SK-N-MC (cell line): ENCODE data around the gene KCNQ1OT1.

Experiments
- DNase-seq: peaks from one replicate; pipeline ENCODE4 v3.0.0-alpha.2; 2011; ENCODE audit warnings: low read depth, low spot score
- H3K27ac ChIP-seq: fragments of 200-600 bp; sonication (generic); 2 replicates; pipeline ENCODE4 v1.5.1; 2016; ENCODE audit warnings: mixed run types
- H3K36me3 ChIP-seq: fragments of 200-600 bp; sonication (generic); 2 replicates; pipeline ENCODE4 v1.6.1; 2017; ENCODE audit warnings: antibody characterized with exemption, low read length, mixed read lengths; ENCODE audit not compliant: insufficient read depth
- H3K4me3 ChIP-seq: fragments of 200-600 bp; sonication (generic); 2 replicates; pipeline ENCODE4 v1.5.1; 2016
- H3K9ac ChIP-seq: fragments of 200-600 bp; sonication (generic); 2 replicates; pipeline ENCODE4 v1.8.0; 2017; ENCODE audit warnings: mixed run types, mixed read lengths; ENCODE audit not compliant: insufficient read length
- H3K9me3 ChIP-seq: fragments of 200-600 bp; sonication (generic); 2 replicates; pipeline ENCODE4 v1.6.1; 2017; ENCODE audit warnings: low read depth, mild to moderate bottlenecking, antibody characterized with exemption, low read length, moderate library complexity, mixed read lengths
- EZH2 ChIP-seq: fragments of 200-600 bp; sonication (generic); IDR thresholded peaks from one replicate; pipeline ENCODE4 v1.6.1; 2017; ENCODE audit warnings: antibody characterized with exemption
- FOXP2 ChIP-seq: optimal IDR thresholded peaks from 2 replicates; pipeline ENCODE3; 2011; ENCODE audit warnings: mild to moderate bottlenecking, moderate library complexity; ENCODE audit not compliant: insufficient read depth; ENCODE audit errors: extremely low read length, control extremely low read depth
- POLR2AphosphoS5 ChIP-seq: IDR thresholded peaks from 2 replicates; pipeline ENCODE4 v1.6.1; 2012; ENCODE audit warnings: mild to moderate bottlenecking, low read depth, low read length, borderline replicate concordance

KCNQ1OT1 gene

DNA sequence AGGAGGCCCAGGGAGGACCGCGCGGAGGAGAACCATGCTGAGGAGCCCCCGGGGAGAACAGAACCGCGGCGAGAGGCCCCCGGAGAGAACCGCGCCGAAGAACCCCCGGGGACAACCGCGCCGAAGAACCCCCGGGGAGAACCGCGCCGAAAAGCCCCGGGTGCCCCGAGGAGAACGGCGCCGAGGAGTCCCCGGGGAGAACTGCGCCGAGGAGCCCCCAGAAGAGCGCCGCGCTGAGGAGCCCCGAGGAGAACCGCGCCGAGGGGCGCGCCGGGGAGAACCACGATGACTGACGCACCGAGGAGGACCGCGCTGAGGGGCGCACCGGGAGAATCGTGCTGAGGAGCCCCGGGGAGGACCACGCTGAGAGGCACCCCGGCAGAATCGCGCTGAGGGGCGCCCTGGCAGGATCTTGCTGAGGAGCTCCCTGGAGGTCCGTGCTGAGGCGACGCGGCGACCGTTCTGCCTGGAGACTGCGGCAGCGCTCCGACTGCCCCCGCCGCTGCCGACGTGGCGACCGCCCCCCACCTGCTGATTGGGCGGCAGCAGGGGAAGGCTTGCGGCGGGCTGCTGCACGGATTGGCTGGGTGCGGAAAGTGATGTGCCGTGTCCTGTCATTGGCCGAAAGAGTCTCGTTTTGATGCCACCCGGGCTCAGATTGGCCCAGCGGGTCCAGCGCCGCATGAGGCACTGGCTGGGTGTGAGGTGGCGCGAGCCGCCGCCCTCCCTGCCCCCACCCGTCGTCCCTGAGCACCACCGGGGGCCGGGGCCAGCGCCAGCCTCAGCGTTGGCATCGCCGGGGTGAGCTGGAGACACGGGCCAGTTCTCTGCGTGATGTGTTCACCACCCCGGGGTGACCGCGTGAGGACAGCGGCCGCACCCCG is at the start of gene KCNQ1OT1:
Gene KCNQ1OT1, minus strand, starts transcription at position 464 of the 884 bp plus-strand sequence.
- Histone ChIP-seq H3K4me3 (peak within 1 kb of the TSS; percentile 77), H3K36me3 (peaks cover 5% of the 10 kb centered on the region; the same call in 1 of the 2 replicates), H3K27ac (peak within 1 kb of the TSS; percentile 86; the same call in 1 of the 2 replicates), H3K9ac (peak within 1 kb of the TSS; percentile 79), H3K9me3 (no peaks in the 10 kb centered on the region)
- DNase-seq = peak; percentile 72
- no peak for TF ChIP-seq EZH2
- TF ChIP-seq POLR2AphosphoS5 = peak; percentile 97
- no peak for TF ChIP-seq FOXP2

GRCh38 chr11:2748814-2749554 is 49.2 kb upstream of the KCNQ1OT1 start:
- no peak for DNase-seq
- no peak overlapping the region for H3K27ac ChIP-seq
- no peak overlapping the region for H3K9ac ChIP-seq
- TF ChIP-seq POLR2AphosphoS5 = no peak
- no peak for TF ChIP-seq EZH2
- no peak for TF ChIP-seq FOXP2
- no peaks in the 10 kb centered on the region for H3K9me3 ChIP-seq
- no peak overlapping the region for H3K4me3 ChIP-seq
- H3K36me3 ChIP-seq = no peaks in the 10 kb centered on the region

DNA sequence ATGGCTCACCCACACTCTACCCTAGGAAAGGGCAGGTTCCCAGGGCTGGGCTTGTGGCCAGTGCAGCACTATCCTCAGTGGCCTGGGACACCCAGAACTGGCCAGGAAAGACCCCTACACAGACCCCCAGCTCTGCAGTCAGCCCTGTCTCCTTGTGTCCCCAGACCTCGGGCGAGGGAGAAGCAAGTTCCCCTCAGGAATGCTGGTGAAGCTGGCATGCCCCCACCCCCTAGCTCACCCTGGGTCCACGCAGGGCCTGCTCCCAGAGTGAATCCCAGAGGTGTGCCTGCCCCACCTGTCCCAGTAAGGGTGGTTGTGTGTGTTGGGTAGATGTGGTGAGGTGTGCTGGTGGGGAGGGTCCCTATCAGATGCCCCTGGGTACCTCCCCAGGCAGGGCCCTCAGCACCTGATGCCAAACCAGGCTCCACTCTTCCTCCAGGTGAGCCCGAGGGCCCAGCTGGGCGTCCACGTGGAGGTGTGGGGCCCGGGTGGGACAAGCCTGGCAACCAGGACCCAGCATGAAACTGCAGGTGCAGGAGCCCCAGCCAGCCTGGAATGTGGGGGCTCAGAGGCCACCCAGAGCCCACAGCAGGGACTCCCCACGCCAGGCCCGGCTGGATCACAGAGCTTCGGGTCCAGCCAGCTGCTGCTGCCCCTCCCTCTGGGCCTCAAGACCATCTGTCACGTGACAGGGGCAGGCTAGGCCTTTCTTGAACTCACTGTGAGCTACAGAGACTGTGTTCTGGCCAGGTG is 48.4 kb upstream of the KCNQ1OT1 start:
- Histone ChIP-seq H3K36me3 (no peaks in the 10 kb centered on the region), H3K9me3 (no peaks in the 10 kb centered on the region), H3K27ac (no peak overlapping the region), H3K4me3 (no peak overlapping the region), H3K9ac (no peak overlapping the region)
- DNase-seq = no peak
- no peak for TF ChIP-seq FOXP2
- TF ChIP-seq POLR2AphosphoS5 = no peak
- no peak for TF ChIP-seq EZH2

GRCh38 chr11:2747248-2748027 is 47.6 kb upstream of the KCNQ1OT1 start:
- TF ChIP-seq FOXP2 = no peak
- TF ChIP-seq POLR2AphosphoS5 = no peak
- no peak for TF ChIP-seq EZH2
- Histone ChIP-seq H3K4me3 (no peak overlapping the region), H3K36me3 (no peaks in the 10 kb centered on the region), H3K9me3 (no peaks in the 10 kb centered on the region), H3K9ac (no peak overlapping the region), H3K27ac (no peak overlapping the region)
- DNase-seq = no peak

GRCh38 chr11:2746401-2747247 is 46.8 kb upstream of the KCNQ1OT1 start:
- Histone ChIP-seq H3K27ac (no peak overlapping the region), H3K36me3 (no peaks in the 10 kb centered on the region), H3K9ac (no peak overlapping the region), H3K4me3 (no peak overlapping the region), H3K9me3 (no peaks in the 10 kb centered on the region)
- TF ChIP-seq POLR2AphosphoS5 = no peak
- no peak for TF ChIP-seq EZH2
- TF ChIP-seq FOXP2 = no peak
- no peak for DNase-seq

DNA sequence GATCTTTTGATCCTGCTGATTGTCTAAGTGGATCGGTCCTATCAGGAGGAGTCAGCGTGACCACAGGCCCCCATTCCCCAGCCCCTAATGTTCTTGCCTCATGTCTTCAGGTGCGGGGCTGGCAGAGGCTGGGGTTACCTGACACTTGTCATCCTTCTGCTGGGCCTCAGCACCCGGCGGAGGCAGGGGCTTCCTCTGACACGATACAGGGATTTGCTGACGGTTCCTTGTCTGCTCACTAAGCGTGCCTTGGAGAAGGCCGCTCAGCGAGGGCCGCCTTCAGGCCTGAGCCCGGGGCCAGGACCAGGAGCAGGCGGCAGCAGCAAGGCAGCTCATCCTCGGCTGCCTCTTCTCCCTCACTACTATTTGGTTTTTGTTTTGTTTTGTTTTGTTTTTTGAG is 45.7 kb upstream of the KCNQ1OT1 start:
- Histone ChIP-seq H3K9me3 (no peaks in the 10 kb centered on the region), H3K27ac (no peak overlapping the region), H3K4me3 (no peak overlapping the region), H3K9ac (no peak overlapping the region), H3K36me3 (no peaks in the 10 kb centered on the region)
- DNase-seq = no peak
- TF ChIP-seq POLR2AphosphoS5 = no peak
- no peak for TF ChIP-seq EZH2
- TF ChIP-seq FOXP2 = no peak

- Histone ChIP-seq H3K9me3 (no peaks in the 10 kb centered on the region), H3K9ac (no peak overlapping the region), H3K27ac (no peak overlapping the region), H3K36me3 (no peaks in the 10 kb centered on the region), H3K4me3 (no peak overlapping the region)
- DNase-seq = no peak
- no peak for TF ChIP-seq FOXP2
- TF ChIP-seq POLR2AphosphoS5 = no peak
- TF ChIP-seq EZH2 = no peak
Observed at GRCh38 chr11:2744166-2744565, 44.4 kb upstream of the KCNQ1OT1 start.
